HG03064 (cell line): ENCODE results near the gene NCKAP5.

Source experiments
- ATAC-seq: cut with Tn5 transposase; IDR thresholded peaks from one replicate; pipeline ENCODE4 v1.9.1; 2021; ENCODE audit warnings: low read depth; ENCODE audit not compliant: unreplicated experiment

NCKAP5 gene

DNA sequence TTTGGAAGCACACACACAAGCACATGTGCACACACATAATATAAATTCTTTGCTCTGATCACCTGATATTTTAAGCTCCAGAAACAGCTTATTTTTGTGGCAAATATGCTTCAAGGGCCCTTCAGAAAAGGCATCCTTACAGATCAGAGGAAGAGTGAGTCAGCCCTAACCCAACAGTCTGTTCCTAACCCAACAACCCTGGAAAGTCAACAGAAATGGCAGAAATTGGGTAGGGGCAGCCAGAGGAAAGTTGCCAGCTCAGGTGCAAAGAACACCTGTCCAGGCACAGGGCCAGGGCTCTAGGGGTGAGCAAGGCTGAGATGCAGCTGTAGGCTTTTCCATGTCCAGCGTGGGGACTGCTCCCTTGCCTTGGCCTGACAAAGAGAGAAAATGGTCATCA is 6.4 kb upstream of the NCKAP5 start:
- ATAC-seq = no peak

DNA sequence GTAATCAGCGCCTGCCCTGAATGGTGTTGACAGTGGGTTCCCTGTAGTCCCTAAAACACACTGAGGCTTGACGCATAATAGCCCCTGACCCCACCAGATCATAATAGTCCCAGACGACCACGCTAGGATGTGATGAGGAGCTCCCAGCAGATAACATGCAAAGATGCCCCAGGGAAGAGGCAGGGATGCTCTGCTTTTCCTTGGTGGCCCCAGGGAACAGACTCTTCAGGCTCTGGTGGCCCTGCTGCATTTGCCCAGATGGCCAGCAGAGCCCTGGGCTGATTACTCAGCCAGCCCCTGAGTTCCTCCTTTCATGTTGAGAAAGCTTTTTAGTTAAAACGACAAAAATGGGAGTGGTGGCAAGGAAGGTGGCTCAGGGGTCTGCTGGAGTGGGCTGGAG is 5.9 kb upstream of the NCKAP5 start:
- no peak for ATAC-seq

DNA sequence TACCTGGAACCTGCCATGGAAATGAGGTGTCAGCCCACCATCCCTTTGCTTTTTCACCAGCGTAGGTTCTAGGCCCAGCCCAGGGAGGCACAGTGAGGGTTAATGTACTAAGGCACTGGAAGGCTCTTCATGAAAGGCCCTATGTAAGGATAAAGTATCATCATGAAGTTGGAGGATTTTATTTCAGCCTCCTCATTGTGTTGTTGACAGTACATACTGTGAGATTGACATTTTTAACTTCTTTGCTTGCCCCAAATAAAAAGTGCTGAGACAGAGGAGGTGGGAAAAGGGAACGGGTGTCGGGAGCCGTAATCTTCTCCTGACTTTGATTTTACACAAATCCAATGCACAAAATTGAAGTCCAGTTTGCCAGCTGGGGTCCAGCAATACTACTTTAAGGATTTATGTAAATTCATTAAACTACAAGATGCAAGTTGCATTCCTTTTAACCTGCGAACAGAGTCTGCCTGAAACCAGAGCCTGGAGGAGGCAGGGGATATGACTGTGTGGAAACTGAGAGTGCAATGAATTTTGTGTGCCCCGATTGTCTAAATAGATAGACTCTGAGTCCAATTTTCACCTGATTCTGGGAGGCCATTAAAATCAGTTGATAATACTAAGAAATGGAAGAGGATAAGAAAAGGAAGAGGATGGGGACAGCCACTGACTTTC is 5.4 kb upstream of the NCKAP5 start:
- ATAC-seq = no peak

DNA sequence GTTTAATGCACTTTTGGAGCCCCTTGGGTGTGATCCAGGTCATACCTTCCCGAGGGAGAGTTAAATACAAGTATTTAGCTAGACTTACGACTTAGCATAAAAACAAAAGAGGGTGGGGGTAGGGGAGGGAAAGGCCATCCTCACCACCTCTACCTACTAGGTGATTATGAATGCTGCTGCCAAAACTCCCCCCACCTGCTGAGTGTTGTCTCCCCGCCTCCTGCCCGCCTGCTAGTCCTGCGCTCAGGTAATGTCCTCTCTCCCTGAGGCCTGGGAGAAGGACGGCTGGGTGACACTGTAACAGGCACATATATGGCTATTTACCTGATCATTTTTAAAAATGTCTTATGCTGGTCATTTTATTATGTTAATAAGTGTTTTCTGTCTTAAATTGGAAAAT is 3.0 kb upstream of the NCKAP5 start:
- ATAC-seq = no peak

DNA sequence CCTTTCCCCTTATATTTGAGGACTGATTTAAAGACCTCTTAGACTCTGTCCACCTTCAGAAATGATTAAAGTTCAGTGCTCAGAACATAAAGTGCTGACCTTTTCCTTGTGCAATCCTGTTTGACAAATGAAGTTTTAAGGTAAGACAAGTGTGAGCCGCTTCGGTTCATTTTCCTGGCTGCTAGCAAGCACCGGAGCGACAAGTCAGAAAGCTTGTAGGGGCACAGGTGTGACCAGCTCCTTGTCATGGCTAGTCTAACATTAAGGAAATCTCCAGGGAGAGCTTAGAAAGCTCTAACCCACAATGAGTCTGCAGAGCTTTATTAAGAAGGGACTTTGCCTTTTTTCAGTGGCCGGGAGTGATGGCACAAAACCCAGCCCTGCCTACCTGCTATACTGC is 2.3 kb upstream of the NCKAP5 start:
- ATAC-seq = no peak

DNA sequence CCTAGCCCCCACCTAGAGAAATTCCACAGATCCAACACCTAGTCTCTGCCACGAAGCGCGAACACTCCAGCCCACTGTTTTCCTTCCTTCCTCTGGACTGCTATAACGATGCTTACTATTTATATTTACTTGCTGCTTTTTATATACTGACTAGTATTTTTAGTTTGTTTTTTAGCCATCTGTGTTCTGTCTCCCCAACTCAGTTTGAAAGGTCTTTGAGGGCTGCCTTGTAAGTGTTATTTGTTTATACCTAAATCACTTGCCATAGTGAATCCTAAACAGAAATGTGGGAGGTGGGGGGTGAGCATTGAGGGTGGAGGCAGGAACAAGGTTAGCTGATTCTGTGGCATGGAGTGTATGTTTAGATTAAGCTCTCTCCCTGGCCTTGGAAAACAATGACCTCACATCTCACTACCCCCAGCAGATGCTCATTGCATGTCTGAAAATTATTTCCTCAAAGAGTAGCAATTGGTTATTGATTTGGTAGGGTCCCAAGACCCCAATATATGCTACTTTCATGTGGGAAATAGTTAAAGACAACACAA is 1.1 kb upstream of the NCKAP5 start:
- no peak for ATAC-seq

DNA sequence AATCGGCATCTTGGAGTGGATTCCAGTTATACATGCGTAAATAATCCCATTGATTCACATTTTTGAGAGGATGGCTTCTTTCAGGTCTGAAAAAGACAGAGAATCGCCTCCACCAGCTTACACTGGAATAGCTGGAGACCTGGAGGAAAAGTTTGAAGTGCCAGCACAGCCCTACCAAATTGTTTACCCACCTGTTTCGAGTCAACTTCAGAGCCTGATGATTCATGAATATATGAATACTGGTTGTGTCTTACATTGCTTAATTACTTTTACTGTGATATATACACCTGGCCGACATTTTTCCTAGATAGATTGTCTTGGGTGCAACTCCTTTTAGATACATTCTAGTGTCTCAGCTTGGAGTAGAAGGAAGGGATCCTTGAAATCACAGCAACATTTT is 335 bp upstream of the NCKAP5 start:
- no peak for ATAC-seq

DNA sequence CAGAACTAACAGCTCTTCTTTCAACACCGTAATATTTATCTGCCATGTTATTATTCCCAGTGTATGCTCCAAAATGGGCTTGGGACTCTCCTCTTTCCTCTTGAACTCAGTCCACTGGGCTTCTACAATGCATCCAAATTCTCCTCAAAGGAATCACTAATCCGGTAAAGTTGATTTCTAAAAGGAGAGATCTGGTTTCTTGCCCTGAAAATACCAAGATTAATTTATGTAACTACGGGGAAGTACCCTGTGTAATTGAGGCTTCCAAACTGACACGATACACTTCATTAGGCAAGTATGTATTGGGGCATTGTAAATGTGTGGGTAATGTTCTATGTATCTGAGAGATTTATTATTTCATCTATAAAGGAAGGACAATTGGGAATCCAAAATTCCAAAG is 5.7 kb downstream of the NCKAP5 start:
- ATAC-seq = no peak

DNA sequence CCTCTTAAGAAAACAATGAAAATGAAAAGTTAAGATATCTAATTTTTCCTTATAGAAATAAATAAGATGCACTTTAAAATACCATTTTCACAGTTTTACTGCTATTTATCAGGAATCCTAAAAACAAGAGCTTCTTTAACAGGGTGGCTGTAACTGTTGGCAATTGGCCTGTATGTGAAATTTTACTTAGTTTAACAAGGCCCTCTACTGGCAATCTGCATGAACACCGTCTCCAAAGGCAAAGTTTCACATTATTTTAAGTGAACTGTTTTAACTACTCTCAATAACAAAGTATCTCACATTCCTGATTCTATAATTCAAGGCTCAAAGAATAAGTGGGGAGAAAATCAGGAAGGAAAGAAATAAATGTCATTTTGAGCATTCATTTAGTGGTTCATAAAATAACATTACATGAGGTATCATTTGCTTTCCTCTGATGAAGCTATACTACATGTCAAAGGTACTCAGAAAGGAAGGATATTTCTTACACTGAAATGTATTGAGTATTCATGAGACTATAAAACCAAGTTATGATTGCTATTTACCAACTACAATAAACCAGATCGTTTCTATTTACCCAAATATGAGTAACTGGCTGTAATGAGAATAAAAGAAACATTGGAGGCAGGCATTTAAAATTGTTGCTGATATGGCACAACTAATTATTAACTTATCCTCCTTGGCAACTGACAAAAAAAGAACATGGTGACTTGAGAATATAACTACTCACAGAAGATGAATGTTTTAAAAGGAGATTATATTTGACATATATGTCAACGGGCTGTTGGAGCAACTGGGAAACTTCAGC is 7.0 kb downstream of the NCKAP5 start:
- ATAC-seq = peak; percentile 87

DNA sequence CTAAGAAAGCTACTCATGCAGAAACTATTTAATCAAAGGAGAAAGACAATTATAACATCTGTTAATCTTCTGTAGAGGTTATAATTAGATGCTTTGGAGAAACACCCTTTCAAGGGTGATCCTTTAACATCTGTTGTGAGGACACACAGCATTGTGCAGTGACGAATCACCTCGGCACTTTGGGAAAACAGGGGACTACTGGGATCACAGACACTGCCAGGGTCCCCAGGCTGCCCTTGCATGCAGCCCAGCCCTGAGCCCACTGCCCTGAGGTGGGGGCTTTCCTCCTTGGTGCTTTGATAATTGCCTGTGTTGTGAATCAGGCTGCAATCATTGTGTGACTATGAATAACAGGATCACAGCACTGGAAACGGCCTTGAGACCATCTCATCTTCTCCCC is 10.6 kb downstream of the NCKAP5 start:
- no peak for ATAC-seq

DNA sequence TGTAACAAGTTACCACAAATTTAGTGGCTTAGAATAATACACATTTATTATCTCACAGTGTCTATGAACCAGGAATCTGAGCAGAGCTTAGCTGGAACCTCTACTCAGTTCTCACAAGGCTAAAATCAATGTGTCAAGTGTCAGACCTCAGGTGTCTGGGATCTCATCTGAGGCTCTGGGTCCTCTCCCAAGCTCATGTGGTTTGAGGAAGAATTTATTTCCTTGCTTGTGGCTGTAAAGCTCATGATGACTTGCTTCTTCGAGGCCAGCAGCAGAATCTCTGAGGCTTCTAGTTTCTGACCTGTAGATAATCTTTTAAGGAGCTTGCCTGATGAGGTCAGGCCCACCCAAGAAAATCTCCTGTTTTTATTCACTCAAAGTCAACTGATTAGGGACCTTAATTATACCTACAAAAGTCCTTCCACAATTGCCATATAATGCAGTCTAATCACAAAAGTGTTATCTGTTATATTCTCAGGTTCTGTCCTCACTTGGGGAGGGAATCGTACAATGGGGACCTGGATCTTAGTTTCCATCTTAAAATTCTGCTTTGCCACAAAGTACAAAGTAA is 14.3 kb downstream of the NCKAP5 start:
- ATAC-seq = no peak

DNA sequence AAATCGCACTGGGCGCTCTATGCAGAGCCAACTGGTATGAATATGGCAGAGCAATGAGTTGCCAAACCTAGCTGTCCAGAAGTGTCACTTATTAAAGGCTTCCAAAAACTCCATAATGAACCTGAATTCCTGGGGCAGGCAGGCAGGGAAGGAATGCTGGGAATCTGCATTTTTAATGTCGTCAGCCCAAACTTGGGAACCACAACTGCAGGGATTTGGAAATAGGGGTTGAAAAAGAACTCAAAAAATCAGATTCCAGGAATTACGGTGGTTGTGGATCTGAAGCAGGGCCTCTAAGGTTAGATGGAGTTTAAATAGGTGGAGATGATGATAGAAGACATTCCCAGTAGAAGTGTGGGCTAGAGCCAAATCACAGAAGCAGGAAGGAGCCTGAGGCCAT is 15.0 kb downstream of the NCKAP5 start:
- ATAC-seq = no peak

DNA sequence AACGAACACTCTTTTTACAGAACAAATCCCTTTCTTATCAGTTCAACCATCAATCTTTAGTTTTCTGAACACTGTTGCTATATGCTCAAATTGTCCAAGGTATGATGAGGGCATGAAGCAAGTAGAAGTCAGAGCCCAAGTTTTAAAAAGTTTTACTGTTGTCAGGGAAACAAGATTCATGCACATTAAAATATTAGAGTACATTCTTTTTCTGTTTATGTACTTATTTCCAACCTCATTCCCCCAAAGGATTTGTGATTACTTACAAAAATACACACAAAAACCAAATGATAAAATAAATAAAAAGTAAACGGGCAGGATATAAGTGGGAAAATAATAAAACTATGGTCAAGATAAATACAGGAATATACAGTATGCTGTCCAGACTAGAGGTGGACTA is 15.4 kb downstream of the NCKAP5 start:
- ATAC-seq = no peak

DNA sequence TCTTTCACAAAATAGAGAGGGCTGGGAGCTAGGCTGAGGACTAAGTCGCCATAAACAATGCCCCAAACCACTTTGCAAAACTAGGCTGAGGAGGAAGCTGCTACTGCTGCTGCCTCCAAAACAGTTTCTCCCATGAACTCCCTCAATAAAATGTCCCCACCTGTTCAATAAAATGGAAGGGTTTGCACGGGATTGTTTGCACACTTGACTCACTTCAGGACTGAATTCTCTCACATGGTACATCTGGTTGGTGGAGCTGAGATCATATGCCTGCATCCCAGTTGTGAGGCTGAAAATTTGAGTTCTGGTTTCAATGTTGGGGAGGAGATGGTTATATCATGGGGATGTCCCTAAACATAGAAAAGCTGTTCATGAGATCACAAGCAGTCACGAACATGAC is 26.5 kb downstream of the NCKAP5 start:
- no peak for ATAC-seq

DNA sequence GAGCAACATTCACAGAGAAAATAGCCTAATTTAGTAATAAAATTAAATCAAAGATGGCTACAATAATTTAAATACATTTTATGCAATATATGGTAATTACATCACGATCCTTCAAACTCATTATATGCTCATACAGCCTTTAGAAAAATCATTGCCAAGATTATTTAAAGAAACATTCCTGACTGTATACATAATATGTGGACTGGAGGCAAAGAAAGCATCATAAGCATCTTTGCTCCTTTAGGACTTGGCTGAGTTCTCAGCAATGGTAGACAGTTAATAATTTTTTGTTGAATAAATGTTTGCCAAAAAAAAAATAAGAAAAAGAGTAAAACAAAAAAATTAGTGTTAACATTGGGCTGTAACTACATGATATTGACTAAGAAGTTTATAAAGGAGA is 26.9 kb downstream of the NCKAP5 start:
- no peak for ATAC-seq

DNA sequence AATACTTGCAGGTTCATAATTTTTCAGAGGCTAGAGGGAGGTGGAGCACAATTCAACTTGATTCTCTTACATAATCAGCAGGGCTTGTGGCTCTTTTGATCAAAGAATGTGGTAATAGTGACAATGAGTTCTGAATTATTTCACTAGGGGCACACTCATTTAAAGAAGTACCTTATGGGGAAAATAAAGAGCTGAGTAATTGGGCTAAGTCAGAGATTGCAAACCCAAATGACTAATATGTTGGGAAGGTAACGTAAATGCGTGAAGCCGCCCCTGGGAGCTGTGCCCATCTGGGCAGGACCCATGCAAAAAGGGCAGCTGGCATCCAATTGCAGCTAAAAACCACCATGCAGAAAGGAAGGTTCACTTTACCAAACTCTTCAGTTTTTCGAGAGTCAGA is 35.3 kb downstream of the NCKAP5 start:
- ATAC-seq = no peak

DNA sequence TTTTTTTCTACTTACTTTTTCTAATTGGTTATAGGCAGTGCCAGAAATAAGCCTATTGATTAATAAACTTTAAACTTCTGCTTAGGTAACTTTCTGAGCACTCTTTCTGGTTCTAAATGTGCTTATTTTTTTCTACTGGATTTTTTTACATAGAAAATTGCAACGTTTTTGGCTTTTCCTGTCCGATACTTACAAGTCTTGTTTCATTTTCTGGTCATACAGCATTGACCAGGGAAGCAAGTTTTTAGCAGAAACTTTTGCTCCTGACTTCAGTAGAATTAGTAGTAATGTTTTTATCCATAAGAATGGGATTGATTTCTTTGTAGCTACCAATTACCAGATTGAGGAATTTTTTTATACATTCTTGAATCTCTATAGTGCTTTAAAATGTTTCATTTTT is 36.9 kb downstream of the NCKAP5 start:
- no peak for ATAC-seq

DNA sequence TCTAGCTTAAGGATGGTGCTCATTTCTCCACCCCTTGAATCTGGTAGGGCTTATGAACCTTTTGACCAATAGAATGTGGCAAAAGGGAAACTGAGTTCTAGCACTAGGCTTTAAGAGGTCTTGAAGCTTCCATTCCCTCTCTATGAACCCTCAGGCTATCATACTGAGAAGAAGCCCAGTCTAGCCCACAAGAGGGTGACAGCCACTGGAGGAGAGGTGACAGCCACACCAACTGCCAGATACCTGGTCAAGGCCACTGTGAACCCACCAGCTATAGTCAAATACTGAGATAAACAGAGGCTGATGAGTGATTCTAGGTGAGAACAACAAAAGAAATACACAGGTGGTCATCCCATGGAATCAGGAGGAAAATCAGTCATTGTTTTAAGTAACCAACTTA is 37.6 kb downstream of the NCKAP5 start:
- no peak for ATAC-seq

DNA sequence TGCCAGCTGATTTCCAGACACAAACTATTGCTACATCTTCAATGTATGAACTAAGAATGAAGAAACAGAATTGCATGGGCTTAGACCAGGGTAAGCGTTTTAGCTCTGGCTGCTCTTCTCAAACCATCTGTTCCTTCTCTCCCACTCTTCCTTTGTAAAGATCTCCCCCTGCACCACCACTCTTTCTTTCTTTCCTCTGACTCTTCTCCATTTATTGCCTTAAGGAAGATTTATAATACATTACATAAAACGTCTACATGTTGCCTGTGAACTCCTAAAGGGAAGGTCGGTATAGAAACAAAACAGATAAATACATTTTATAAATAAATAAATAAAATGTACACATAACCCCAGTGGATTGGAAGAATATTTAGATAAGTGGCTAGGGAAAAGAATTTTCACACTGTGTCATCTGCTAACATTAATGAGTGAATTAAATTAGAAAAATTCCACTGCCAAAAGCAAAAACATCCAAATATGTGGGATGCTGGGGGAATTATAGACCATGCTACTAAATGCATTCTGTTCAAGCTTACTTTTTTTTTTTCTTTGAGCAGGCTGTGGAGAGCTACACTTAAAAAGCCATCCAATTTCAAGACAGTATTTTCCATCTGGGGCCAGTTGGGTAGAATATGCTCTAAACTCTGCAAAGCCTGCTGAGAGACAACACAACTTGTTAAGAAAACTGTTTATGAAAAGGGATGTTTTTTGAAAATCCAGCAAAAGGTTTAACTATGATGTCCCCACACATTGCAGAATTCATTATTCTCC is 41.5 kb downstream of the NCKAP5 start:
- ATAC-seq = no peak

DNA sequence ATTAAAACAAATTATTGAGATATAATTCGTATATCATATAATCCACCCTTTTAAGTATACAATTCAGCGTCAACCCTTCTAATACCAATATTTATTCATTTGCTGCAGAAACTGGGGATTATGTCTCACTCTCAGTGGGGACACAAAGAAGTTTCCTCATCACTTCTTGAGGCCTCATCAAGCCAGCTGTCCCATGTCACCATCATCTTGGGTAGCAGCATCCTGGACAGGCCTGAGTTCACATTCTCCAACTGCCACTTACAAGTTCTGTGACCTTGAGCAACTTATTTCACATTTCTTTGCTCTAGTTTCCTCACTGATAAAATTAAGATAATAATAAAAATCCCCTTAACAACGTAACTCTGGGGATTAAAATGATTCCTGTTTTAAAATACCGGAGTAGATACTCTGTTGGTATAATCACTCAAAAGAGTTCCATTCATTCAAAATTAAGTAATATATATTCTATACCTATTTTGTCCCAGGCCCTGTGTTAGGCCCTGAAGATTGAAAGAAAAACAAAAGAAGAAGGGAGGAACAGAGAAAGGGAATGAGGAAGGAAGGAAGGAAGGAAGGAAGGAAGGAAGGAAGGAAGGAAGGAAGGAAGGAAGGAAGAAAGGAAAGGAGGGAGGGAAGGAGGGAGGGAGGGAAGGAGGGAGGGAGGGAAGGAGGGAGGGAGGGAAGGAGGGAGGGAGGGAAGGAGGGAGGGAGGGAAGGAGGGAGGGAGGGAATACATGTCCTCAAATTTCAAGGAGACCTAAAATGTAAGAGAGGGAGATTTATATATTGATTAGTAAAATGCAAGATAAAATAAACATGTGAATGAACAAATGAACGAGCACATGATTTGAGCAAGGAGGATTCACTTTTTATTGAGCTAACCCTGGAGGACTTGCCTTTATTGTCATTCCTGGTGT is 42.4 kb downstream of the NCKAP5 start:
- ATAC-seq = no peak
